Memory B cell (primary cell): Measurements from ENCODE around the gene ZBTB16.

Source experiments
- ATAC-seq: fragments of 150-1000 bp; cut with Tn5 transposase; 2 replicates; pipeline ENCODE4 v1.10.0; 2021; ENCODE audit warnings: low read depth, mild to moderate bottlenecking, moderate library complexity
- DNase-seq, 2 donors: peaks; one replicate each; pipeline ENCODE4 v3.0.0; 2022; ENCODE audit warnings: low spot score in 2 of 2
- H3K27ac Mint-ChIP-seq: one replicate; pipeline ENCODE4 v1.8.0; 2022; ENCODE audit warnings: mild to moderate bottlenecking, moderate library complexity, mixed read lengths
- H3K27me3 Mint-ChIP-seq: one replicate; pipeline ENCODE4 v1.8.0; 2022; ENCODE audit warnings: mixed read lengths
- H3K36me3 Mint-ChIP-seq: one replicate; pipeline ENCODE4 v1.8.0; 2022; ENCODE audit warnings: mild to moderate bottlenecking, mixed read lengths
- H3K4me1 Mint-ChIP-seq: one replicate; pipeline ENCODE4 v1.8.0; 2022; ENCODE audit warnings: mixed read lengths
- H3K4me3 Mint-ChIP-seq: one replicate; pipeline ENCODE4 v1.8.0; 2022; ENCODE audit warnings: mild to moderate bottlenecking, moderate library complexity, mixed read lengths
- H3K9me3 Mint-ChIP-seq: one replicate; pipeline ENCODE4 v1.8.0; 2022; ENCODE audit warnings: mixed read lengths

ZBTB16 gene

DNA sequence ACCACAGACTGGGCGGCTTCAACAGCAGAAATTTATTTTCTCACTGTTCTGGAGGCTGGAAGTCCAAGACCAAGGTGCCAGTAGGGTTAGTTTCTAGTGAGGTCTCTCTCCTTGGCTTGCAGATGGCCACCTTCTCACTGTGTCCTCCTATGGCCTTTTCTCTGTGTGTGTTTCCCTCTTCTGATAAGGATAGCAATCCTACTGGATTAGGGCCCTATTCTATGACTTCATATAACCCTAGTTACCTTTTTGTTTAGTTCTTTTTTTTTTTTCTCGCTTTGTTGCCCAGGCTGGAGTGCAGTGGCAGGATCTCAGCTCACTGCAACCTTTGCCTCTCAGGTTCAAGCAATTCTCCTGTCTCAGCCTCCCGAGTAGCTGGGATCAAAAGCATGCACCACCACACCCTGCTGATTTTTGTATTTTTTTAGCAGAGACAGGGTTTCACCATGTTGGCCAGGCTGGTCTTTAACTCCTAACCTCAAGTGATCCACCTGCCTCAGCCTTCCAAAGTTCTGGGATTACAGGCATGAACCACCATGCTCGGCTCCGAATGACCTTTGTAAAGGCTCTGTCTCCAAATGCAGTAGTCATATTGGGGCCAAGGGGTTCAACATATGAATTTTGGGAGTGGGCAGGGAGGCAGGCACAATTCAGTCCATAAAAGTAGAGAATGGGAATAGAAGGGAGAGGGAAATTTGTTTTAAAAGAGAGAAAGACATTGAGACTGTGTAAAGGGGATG, 211.2 kb downstream of the ZBTB16 start:
- H3K27me3 Mint-ChIP-seq, result peaks cover 12% of the 10 kb centered on the region
- DNase-seq (no peak), ATAC-seq (no peak)
- H3K9me3 Mint-ChIP-seq, result no peaks in the 10 kb centered on the region
- no peak overlapping the region for H3K4me3 Mint-ChIP-seq
- H3K36me3 Mint-ChIP-seq, result no peaks in the 10 kb centered on the region
- H3K4me1 Mint-ChIP-seq, result no peaks in the 10 kb centered on the region
- H3K27ac Mint-ChIP-seq, result no peak overlapping the region

DNA sequence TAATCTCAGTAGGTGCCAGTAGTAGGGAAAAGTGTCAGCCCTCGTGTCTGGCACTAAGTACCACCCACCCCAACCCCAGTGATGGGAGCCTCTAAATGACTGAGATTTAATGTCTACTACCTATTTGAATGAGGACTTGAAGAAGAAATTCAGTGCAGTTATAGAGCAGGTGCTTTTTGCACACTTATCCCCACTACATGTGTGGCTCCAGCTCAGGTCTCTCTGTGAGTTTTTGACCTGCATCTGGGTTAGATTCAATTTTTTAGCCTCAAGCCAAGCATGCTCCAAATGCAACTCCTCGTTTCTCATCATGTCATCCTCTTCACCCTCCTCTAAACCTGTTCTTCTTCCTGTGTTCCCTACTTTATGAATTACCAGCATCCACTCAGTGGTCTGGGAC, 211.8 kb downstream of the ZBTB16 start:
- H3K27me3 Mint-ChIP-seq, result peaks cover 12% of the 10 kb centered on the region
- no peaks in the 10 kb centered on the region for H3K36me3 Mint-ChIP-seq
- H3K4me1 Mint-ChIP-seq, result no peaks in the 10 kb centered on the region
- DNase-seq, result no peak
- H3K9me3 Mint-ChIP-seq, result no peaks in the 10 kb centered on the region
- H3K27ac Mint-ChIP-seq, result no peak overlapping the region
- no peak overlapping the region for H3K4me3 Mint-ChIP-seq
- no peak for ATAC-seq

DNA sequence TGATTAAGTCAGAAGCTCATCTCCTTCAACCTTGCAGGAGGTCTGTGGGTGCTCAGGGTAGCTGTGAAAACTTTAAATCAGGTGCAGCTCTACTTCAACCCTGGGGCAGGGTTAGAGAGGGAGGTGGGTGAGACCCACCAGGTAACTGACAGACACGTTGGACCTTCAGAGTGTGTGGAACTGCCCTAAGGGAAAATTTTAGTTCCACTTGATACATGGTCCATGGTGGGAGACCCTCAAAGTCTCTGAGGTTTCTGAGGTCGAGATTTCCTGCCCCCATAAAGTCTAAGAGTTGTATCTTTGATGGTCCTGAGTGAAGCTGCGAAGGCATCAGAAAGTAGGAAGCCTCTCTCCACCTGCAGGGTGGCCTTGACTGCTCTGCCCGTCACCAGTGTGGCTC, 212.8 kb downstream of the ZBTB16 start:
- H3K36me3 Mint-ChIP-seq, result no peaks in the 10 kb centered on the region
- no peaks in the 10 kb centered on the region for H3K4me1 Mint-ChIP-seq
- no peak for DNase-seq
- no peak for ATAC-seq
- H3K27ac Mint-ChIP-seq, result no peak overlapping the region
- H3K9me3 Mint-ChIP-seq, result no peaks in the 10 kb centered on the region
- H3K4me3 Mint-ChIP-seq, result no peak overlapping the region
- peaks cover 13% of the 10 kb centered on the region for H3K27me3 Mint-ChIP-seq

DNA sequence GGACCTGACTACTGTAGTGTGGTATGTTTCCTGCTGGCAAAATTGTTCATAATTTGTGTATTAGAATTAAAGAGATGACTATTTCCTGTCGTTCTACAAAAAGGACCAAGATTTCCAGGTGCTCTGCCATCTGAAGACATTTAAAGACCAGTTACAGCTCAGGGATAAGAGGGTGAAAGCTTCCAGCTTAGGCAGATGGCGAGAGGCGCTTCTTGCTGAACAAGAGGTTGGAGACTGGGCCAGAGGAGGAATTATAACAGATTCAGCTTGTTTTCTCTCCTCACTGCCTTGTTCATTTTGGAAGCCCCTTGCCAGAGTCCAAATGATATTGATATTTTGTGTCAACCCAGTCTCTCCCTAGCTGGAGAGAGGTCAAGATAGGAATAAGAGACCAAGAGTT, 213.6 kb downstream of the ZBTB16 start:
- H3K27me3 Mint-ChIP-seq, result peaks cover 14% of the 10 kb centered on the region
- no peak for DNase-seq
- ATAC-seq, result no peak
- no peaks in the 10 kb centered on the region for H3K9me3 Mint-ChIP-seq
- H3K4me1 Mint-ChIP-seq, result no peaks in the 10 kb centered on the region
- no peak overlapping the region for H3K27ac Mint-ChIP-seq
- H3K4me3 Mint-ChIP-seq, result no peak overlapping the region
- H3K36me3 Mint-ChIP-seq, result no peaks in the 10 kb centered on the region

DNA sequence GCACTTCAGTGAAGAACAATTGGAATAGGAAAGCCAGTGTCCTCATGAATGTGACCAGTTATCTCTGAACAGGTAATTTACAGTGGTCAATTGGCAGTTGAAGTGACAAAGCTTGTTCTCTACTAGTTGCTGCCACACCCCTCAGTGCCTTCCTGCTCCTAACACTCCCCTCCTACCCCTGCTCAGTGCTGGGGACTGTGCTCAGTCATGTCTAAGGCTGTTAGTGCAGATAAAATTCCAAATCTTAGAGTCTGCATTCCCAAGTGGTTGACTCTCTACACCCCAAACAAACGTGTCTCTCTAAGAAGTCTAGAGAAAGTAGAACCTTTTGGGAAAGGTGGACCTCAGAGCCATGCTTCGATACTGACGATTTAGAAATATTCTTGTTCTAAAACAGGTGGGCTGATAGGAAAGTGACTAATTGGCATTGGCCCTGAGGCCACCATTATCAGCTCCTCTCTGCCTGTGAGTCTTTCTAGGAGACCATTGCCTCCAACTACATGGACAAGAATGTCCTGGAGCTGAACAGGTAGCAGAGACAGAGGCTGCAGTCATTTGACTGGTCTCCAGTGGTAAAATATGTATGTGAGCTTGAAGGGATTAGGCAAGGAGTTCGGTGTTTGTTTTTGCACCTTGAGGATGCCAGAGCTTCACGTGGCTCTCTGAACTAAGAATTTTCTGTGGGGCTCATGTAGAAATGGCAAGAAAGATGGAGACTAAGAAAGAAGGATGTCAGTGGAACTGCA, 214.6 kb downstream of the ZBTB16 start:
- DNase-seq (no peak), ATAC-seq (no peak)
- no peak overlapping the region for H3K4me3 Mint-ChIP-seq
- no peaks in the 10 kb centered on the region for H3K4me1 Mint-ChIP-seq
- H3K9me3 Mint-ChIP-seq, result no peaks in the 10 kb centered on the region
- H3K27me3 Mint-ChIP-seq, result peaks cover 18% of the 10 kb centered on the region
- H3K27ac Mint-ChIP-seq, result no peak overlapping the region
- no peaks in the 10 kb centered on the region for H3K36me3 Mint-ChIP-seq

DNA sequence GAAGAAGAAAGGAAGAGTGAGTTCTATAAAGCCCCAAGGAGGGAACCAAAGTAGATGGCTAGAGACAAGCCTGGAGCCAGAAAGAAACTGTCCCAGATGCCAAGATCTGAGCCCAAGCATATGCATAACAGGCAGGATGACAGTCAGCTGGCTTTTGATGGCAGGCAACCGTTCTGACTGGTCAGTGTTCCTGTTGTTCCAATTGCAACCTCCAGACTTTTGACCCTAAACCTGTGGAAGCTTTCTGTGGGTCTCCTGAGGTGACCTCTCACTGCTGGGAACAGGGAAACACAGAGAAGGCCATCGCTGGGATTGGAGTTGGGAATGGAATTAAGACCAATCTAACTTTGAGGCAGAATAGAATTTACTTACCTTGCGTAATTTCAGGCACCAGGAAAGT, 215.1 kb downstream of the ZBTB16 start:
- no peaks in the 10 kb centered on the region for H3K4me1 Mint-ChIP-seq
- no peak overlapping the region for H3K27ac Mint-ChIP-seq
- no peaks in the 10 kb centered on the region for H3K36me3 Mint-ChIP-seq
- ATAC-seq, result no peak
- peaks cover 19% of the 10 kb centered on the region for H3K27me3 Mint-ChIP-seq
- DNase-seq, result no peak
- H3K9me3 Mint-ChIP-seq, result no peaks in the 10 kb centered on the region
- H3K4me3 Mint-ChIP-seq, result no peak overlapping the region

DNA sequence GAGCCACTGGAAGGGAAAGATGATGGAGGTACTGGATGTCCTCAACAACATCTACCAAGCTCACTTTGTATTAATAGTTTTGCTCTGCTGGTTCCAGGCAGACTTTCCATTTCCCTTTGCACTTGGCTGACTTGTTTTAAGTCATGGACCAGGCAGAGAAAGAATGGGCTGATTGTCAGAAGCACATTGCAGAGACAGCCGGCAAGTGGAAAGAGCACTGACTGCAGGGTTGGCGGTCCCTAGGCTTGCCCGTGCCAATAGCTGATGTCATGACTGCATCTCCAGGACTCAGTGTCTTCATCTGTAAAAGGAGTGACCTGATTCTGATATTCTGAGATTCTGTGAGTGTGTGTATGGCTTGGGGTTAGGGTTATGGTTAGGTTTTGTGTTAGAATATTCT, 215.8 kb downstream of the ZBTB16 start:
- Mint-ChIP-seq H3K27me3 (peaks cover 23% of the 10 kb centered on the region), H3K27ac (no peak overlapping the region), H3K4me3 (no peak overlapping the region), H3K4me1 (no peaks in the 10 kb centered on the region), H3K36me3 (no peaks in the 10 kb centered on the region), H3K9me3 (no peaks in the 10 kb centered on the region)
- DNase-seq (no peak), ATAC-seq (no peak)

DNA sequence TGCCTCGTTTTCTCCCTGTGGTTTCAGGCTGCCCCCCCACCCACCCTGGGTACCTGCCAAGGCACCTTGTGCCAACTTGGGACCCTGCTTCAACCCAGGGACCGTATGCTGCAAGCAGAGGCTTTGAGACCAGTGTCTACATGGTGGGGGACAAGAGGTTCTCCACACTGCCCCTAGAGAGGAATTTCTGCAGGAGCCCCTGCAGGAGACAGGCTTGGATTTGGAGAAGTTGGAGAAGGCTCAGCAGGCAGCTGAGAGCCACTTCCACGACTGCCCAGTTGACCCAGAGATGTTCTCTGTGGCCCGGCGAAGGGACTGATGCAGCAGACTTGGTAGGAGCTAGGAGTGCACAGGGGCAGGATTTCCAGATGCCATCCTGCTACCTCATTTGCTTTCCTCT, 216.6 kb downstream of the ZBTB16 start:
- no peaks in the 10 kb centered on the region for H3K4me1 Mint-ChIP-seq
- no peaks in the 10 kb centered on the region for H3K9me3 Mint-ChIP-seq
- H3K27me3 Mint-ChIP-seq, result peaks cover 20% of the 10 kb centered on the region
- H3K36me3 Mint-ChIP-seq, result no peaks in the 10 kb centered on the region
- no peak overlapping the region for H3K4me3 Mint-ChIP-seq
- DNase-seq (no peak), ATAC-seq (no peak)
- H3K27ac Mint-ChIP-seq, result no peak overlapping the region

DNA sequence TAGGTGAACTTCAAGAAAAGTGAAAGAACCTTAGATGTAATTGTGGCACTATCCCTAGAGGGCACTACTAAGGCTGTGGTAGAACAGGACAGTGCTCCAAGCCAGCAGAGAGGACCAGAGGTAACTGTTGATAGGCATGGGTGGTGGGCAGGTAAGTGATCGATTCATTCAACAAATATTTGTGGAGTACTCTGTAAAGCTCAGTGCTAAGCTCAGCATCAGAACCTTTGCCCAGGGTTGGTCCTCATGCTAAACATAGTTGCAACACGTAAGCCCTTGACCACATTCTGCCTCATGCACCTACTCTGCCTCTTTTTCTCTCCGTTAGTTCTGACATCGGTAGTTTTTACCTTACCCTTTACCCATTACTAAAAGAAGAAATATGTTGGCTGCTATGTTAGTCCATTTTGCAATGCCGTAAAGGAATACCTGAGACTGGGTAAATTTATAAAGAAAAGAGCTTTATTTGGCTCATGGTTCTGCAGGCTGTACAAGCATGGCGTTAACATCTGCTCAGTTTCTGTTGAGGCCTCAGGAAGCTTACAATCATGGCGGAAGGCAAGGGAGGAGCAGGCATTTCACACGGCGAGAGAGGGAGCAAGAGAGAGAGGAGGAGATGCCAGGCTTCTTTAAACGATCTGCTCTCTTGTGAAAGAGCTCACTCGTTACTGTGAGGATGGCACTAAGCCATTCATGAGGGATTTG, 218.3 kb downstream of the ZBTB16 start:
- H3K4me1 Mint-ChIP-seq, result no peaks in the 10 kb centered on the region

DNA sequence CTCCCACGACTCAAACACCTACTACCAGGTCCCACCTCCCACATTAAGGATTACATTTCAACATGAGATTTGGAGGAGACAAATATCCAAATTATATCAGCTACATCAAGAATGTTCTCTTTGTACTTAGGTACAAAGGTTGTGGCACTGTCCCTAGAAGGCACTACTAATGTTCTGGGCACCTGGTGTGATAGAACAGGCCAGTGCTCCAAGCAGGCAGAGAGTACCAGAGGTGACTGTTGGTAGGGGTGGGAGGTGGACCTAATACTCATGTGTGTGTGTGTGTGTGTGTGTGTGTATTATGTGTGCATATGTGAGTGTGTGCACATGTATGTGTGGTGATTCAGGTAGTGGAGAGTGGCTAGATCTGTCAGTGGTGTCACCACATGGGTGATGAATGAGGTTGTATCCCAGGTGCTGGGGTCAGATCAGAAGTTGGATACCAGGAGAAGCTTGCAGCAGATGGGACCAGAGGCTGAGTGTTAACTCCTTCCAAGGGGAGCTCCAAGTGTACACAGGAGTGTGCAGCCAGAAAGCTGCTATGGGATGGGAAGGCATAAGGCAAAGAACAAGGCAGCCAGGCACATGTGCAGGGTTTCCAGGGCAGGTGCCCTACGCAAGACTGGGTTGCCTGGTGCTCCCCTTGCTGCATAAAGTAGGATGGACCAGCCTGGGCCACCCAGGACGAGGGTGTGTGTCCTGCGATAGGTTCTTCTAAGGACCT, 219.0 kb downstream of the ZBTB16 start:
- no peak for ATAC-seq
- Mint-ChIP-seq H3K4me1 (no peaks in the 10 kb centered on the region), H3K9me3 (no peaks in the 10 kb centered on the region), H3K4me3 (no peak overlapping the region), H3K36me3 (no peaks in the 10 kb centered on the region), H3K27ac (no peak overlapping the region), H3K27me3 (peaks cover 18% of the 10 kb centered on the region)
- DNase-seq, result no peak

More for the DNA sequence above, 218.3 kb downstream of the ZBTB16 start:
- H3K27me3 Mint-ChIP-seq, result peaks cover 18% of the 10 kb centered on the region
- H3K4me3 Mint-ChIP-seq, result no peak overlapping the region
- H3K27ac Mint-ChIP-seq, result no peak overlapping the region
- ATAC-seq (no peak), DNase-seq (no peak)
- no peaks in the 10 kb centered on the region for H3K36me3 Mint-ChIP-seq
- H3K9me3 Mint-ChIP-seq, result no peaks in the 10 kb centered on the region

DNA sequence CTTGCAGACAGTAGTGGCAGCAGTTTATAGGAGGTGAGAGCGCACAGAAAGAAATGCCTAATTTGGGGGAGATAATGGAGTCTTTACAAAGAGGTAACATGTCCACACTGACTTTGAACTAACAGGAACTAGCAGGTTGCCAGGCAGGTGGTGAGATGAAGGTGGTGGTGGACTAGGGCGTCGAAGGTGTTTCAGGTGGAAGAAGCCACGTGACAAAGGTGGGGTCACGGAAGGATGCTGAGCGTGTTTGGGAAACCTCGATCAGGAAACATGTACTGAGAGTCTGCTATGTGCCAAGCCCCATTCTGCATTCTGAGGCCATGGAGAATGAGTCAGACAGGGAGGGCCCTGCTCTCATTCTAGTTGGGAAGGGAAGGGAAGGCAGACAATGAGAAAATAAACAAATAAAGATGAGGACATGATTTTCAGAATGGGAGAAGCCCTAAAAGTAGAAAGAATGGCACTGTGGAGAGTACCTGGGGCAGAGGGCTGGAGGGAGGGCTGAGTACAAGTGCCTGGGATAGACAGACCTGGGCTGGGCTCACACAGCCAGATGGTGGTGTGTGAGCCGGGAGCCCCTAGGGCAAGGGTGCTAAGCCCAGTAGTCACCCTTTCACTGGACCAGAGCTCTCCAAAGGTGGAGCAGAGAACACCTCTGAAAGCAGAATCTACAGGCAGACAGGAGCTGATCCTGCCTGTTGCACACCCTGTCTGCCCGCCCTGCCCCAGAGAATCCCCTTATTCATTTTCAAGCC, 220.5 kb downstream of the ZBTB16 start:
- H3K27me3 Mint-ChIP-seq, result peaks cover 18% of the 10 kb centered on the region
- H3K4me3 Mint-ChIP-seq, result no peak overlapping the region
- H3K9me3 Mint-ChIP-seq, result no peaks in the 10 kb centered on the region
- no peaks in the 10 kb centered on the region for H3K4me1 Mint-ChIP-seq
- H3K27ac Mint-ChIP-seq, result no peak overlapping the region
- no peaks in the 10 kb centered on the region for H3K36me3 Mint-ChIP-seq
- no peak for DNase-seq
- no peak for ATAC-seq

DNA sequence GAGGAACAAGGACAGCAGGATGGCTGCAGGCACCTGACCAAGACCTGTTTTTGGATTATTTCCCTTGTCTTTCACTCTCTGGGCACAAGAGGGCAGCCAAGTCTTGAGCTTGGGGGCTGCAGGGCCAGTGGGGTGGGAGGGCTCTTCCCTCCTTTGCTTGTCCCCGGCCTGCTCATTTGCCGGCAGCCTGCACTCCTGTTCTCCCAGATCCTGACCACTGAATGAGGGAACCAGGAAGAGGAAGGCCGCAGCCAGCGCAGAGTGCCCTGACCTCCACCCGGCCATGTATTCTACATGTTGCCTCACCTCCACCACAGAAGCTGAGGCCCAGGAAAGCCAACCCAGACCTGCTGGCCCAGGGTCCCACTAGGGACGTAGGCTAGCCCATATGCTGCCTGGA, 221.2 kb downstream of the ZBTB16 start:
- no peaks in the 10 kb centered on the region for H3K4me1 Mint-ChIP-seq
- ATAC-seq (no peak), DNase-seq (no peak)
- peaks cover 15% of the 10 kb centered on the region for H3K27me3 Mint-ChIP-seq
- H3K36me3 Mint-ChIP-seq, result no peaks in the 10 kb centered on the region
- no peak overlapping the region for H3K4me3 Mint-ChIP-seq
- no peaks in the 10 kb centered on the region for H3K9me3 Mint-ChIP-seq
- no peak overlapping the region for H3K27ac Mint-ChIP-seq

DNA sequence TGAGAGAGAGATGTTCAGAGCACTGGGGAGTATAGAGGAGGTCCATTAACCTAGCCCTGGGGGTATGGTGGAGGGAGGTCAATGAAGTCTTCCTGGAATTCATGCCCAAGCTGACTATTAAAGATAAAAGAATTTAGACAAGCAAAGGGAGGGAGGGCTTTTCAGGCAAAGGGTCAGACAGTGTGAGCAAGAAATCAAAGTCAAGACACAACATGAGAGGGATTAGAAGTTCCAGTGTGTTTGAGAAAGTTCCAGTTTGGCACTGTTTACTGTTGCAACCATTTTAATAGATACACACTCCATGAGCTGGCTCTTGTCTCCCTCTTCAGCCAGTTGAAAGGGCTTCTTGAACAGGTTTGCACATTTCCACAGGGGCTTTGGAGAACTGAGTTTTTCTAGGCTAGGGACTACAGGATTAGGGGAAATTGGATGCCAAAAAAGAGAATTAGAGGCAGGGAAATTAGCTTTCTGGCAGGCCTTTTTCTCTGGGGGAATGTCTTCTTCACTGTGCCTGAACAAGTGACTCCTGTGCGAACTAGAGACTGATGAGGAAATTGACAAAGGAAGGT, 222.0 kb downstream of the ZBTB16 start:
- no peak overlapping the region for H3K4me3 Mint-ChIP-seq
- H3K27me3 Mint-ChIP-seq, result peaks cover 15% of the 10 kb centered on the region
- no peaks in the 10 kb centered on the region for H3K9me3 Mint-ChIP-seq
- no peak overlapping the region for H3K27ac Mint-ChIP-seq
- H3K4me1 Mint-ChIP-seq, result no peaks in the 10 kb centered on the region
- DNase-seq (no peak), ATAC-seq (no peak)
- H3K36me3 Mint-ChIP-seq, result no peaks in the 10 kb centered on the region
